PFSK-1 (cell line): ENCODE results near the gene C1orf159.

Experiments used
- FOXP2 ChIP-seq: optimal IDR thresholded peaks from 2 replicates; pipeline ENCODE3; 2011; ENCODE audit warnings: borderline replicate concordance, control low read depth, inconsistent platforms; ENCODE audit not compliant: insufficient read depth; ENCODE audit errors: extremely low read length, extremely low read depth
- POLR2AphosphoS5 ChIP-seq: IDR thresholded peaks from 2 replicates; pipeline ENCODE4 v1.6.1; 2012; ENCODE audit warnings: low read depth, mild to moderate bottlenecking, control low read depth, low read length, moderate library complexity
- REST ChIP-seq, 2 experiments: IDR thresholded peaks; 2 replicates each; pipeline versions ENCODE4 v1.6.1 to v1.8.0; 2011 to 2012; ENCODE audit warnings: low read depth in 2 of 2, low read length in 2 of 2, control low read depth in 1 of 2, inconsistent platforms in 1 of 2, mild to moderate bottlenecking in 1 of 2, moderate library complexity in 1 of 2; ENCODE audit not compliant: insufficient read depth in 1 of 2
- SIN3A ChIP-seq: IDR thresholded peaks from 2 replicates; pipeline ENCODE4 v1.6.1; 2012; ENCODE audit warnings: mild to moderate bottlenecking, low read length, moderate library complexity, borderline replicate concordance; ENCODE audit not compliant: insufficient read depth
- TAF1 ChIP-seq: IDR thresholded peaks from 2 replicates; pipeline ENCODE4 v1.6.1; 2012; ENCODE audit warnings: low read length, control low read depth, borderline replicate concordance; ENCODE audit not compliant: insufficient read depth

C1orf159 gene

GRCh38 chr1:1081311-1082238 lies 34.3 kb downstream of the C1orf159 start:
- TF ChIP-seq SIN3A, result no peak

- TF ChIP-seq TAF1, result no peak
- TF ChIP-seq POLR2AphosphoS5, result no peak
- no peak for TF ChIP-seq REST (IDR thresholded peaks at IDR 0.05; ENCODE audit: insufficient read depth in 1 of 2, low read depth in 2 of 2, low read length in 2 of 2)
- no peak for TF ChIP-seq FOXP2
- TF ChIP-seq SIN3A, result no peak
Observed at GRCh38 chr1:1080951-1081310, 35.0 kb downstream of the C1orf159 start.

GRCh38 chr1:1080122-1080757 lies 35.6 kb downstream of the C1orf159 start:
- TF ChIP-seq POLR2AphosphoS5 (no peak), TAF1 (no peak), SIN3A (no peak), FOXP2 (no peak), REST (IDR thresholded peaks at IDR 0.05; ENCODE audit: insufficient read depth in 1 of 2, low read depth in 2 of 2, low read length in 2 of 2) (no peak)

- peak; percentile 10 for TF ChIP-seq FOXP2
- TF ChIP-seq REST (IDR thresholded peaks at IDR 0.05; ENCODE audit: insufficient read depth in 1 of 2, low read depth in 2 of 2, low read length in 2 of 2), result no peak
Observed at GRCh38 chr1:1079408-1080121, 36.3 kb downstream of the C1orf159 start.

GRCh38 chr1:1075148-1075935 lies 40.5 kb downstream of the C1orf159 start:
- no peak for TF ChIP-seq SIN3A
- no peak for TF ChIP-seq POLR2AphosphoS5
- TF ChIP-seq FOXP2, result no peak
- no peak for TF ChIP-seq TAF1
- no peak for TF ChIP-seq REST (IDR thresholded peaks at IDR 0.05; ENCODE audit: insufficient read depth in 1 of 2, low read depth in 2 of 2, low read length in 2 of 2)
